ENCODE data around the gene UBL4B. TPM values are rescaled to one million over a fixed set of nuclear protein-coding genes. Genes with fewer than 3 reads are reported as not detected.

UBL4B gene, protein sequence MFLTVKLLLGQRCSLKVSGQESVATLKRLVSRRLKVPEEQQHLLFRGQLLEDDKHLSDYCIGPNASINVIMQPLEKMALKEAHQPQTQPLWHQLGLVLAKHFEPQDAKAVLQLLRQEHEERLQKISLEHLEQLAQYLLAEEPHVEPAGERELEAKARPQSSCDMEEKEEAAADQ
- not detected for total RNA-seq

DNA sequence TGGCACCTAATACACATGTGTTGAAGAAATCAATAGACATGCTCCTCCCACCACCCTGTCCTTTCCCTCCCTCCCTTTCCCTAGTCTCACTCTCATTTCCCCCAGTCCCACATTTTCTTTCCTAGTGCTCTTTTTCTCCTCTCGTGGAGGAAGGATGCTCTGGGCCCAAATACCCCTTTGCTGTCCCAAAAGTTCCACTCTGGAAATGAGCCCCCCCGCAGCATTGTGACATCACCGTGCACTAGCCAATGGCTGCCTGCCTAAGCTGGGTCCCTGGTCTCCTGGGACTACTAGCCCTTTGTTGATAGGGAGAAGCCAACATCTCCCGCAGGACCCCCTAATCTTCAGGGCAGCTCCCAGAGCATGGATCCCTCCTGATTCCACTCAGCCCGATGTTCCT, at the start of gene UBL4B:
Gene UBL4B (plus strand): TSS at position 301 of the 400 bp plus-strand sequence. CDS start 92 bp downstream, at position 393.

DNA sequence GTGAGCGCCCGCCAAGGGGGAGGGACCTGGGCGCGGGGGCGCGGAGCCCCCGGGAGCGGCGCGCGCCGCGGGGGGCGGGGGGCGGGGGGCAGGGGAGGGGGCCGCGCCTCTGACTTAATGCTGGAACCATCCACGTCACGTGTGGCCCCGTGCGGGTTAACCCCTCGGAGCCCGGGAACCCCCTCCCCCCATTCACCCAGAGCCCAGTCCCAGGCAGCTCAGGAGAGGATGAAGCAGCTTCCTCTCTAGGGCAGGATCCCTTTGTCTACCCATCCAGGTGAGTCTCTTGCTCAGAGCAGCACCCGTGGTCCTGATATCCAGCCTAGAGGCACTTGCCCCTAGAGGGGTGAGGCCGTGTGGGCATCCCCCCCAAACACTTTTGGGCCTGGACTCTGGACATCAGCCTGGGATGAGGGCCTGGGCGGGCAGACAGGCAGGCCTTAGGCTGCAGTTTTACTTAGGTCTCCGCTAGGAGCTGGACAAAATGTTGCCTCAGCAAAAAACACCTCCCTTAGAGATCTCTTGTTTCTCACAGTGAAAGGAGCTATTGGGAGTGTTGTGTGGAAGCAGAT, 41.5 kb upstream of the UBL4B start, which contains the start of gene ALX3:
Gene ALX3 (minus strand): TSS at position 2 of the 572 bp plus-strand sequence. CDS start 60 bp downstream, outside the sequence.

DNA sequence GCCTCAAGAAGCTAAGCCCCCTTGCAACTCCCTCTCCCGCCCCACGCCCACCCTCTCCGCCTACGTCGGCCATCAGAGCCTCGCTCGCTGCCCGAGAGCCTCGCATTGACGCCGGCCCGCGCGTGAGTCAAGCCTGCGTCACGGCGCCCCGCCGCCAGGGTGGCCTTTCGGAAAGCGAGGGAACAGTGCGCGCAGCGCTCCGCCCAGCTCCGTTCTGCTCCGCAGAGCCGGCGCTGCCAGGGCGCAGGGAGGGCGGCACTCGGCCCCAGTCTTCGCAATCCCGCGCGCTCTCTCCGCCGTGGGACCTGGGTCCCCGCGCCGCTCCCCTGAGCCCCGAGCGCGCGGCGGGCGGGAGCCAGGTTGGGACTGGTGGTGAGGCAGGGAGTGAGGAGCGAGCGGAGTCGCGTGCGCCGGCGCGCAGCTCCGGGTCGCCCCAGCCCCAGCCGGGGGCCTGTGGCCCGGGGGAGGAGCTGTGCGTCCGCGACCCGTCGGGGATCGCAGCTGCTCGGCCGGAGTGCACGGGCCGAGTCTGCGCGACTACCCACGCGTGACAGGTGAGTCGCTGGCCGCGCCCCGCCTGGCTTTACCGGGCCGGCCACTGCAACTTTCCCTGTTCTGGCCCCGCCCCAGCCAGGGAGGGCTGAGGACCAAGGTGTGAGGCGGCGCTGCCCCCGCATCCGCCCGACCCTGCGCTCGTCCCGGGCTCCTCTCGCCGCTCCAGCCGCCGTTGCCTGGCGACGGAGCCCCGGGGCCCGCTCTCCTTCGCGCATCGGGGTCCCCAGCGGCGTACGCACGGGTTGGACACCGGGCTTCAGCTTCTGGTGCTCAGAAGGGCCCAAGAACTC, 38.3 kb downstream of the UBL4B start, which contains the start of gene SLC6A17:
Gene SLC6A17 (plus strand): TSS at position 165 of the 845 bp plus-strand sequence. CDS start 16,436 bp downstream, outside the sequence.

Other genes with a start within 250 kb of the UBL4B start
- 2.8 TPM for gene CSF1, start 201.6 kb upstream of the UBL4B start, total RNA-seq
- gene AHCYL1, start 127.7 kb upstream of the UBL4B start, total RNA-seq: 62.5 TPM
- gene STRIP1, start 77.8 kb upstream of the UBL4B start, total RNA-seq: 102 TPM
- 0.23 TPM for gene ALX3, start 41.8 kb upstream of the UBL4B start, total RNA-seq
- 42.0 TPM for gene SLC6A17, start 38.1 kb downstream of the UBL4B start, total RNA-seq
- gene KCNC4, start 97.9 kb downstream of the UBL4B start, total RNA-seq: 17.5 TPM
- 42.4 TPM for gene RBM15, start 226.9 kb downstream of the UBL4B start, total RNA-seq

All from diencephalon (tissue), 1 donor.